Suprapubic skin (tissue), 4 donors: ENCODE measurements around the gene HCN4. TPM values are rescaled to one million over a fixed set of nuclear protein-coding genes. Genes with fewer than 3 reads are reported as not detected.

Experiments used
- DNase-seq, 2 donors: peaks; one replicate each; pipeline ENCODE4 v3.0.0-alpha.2; 2019; ENCODE audit warnings: low spot score in 2 of 2
- H3K27ac ChIP-seq: fragments of 200-600 bp; sonication (generic); one replicate; pipeline ENCODE4 v1.5.1; 2019
- H3K27me3 ChIP-seq: fragments of 200-600 bp; sonication (generic); one replicate; pipeline ENCODE4 v1.5.1; 2019
- H3K36me3 ChIP-seq: fragments of 200-600 bp; sonication (generic); one replicate; pipeline ENCODE4 v1.5.1; 2019
- H3K4me1 ChIP-seq: fragments of 200-600 bp; sonication (generic); one replicate; pipeline ENCODE4 v1.5.1; 2019
- H3K4me3 ChIP-seq: fragments of 200-600 bp; sonication (generic); one replicate; pipeline ENCODE4 v1.5.1; 2019; ENCODE audit warnings: mild to moderate bottlenecking
- H3K9me3 ChIP-seq: fragments of 200-600 bp; sonication (generic); one replicate; pipeline ENCODE4 v1.5.1; 2019
- CTCF ChIP-seq, 2 donors: fragments of 200-600 bp in 1 of 2; fragments of 450-650 bp in 1 of 2; sonication (generic) in 1 of 2; IDR thresholded peaks; one replicate each; pipeline ENCODE4 v1.5.1; 2016 to 2019; ENCODE audit warnings: antibody characterized with exemption in 2 of 2, mild to moderate bottlenecking in 1 of 2, moderate library complexity in 1 of 2
- EP300 ChIP-seq: sonication (generic); formaldehyde crosslinking; IDR thresholded peaks from one replicate; pipeline ENCODE4 v1.6.1; 2017; ENCODE audit warnings: antibody characterized with exemption
- POLR2A ChIP-seq, 2 donors: fragments of 450-650 bp; IDR thresholded peaks; one replicate each; pipeline ENCODE4 v1.6.1; 2017; ENCODE audit warnings: antibody characterized with exemption in 2 of 2, mild to moderate bottlenecking in 2 of 2, moderate library complexity in 2 of 2
- POLR2AphosphoS5 ChIP-seq, 3 donors: sonication (generic); formaldehyde crosslinking; IDR thresholded peaks; one replicate each; pipeline ENCODE4 v1.6.1; 2017; ENCODE audit warnings: antibody characterized with exemption in 3 of 3
- WGBS: methylation state at CpG from one replicate; pipeline ENCODE4 v1.1.5; 2018; 5-methylcytosine and 5-hydroxymethylcytosine counted together
- total RNA-seq, 4 donors: library from RNA; depleted of rRNA; stranded (reverse); fragments of >200 nt; gene quantifications; one replicate each; pipeline ENCODE4 v1.1.0, GENCODE V29; 2016

HCN4 gene
- total RNA-seq, 4 donors from 2014 or later: 0.17 TPM; not detected in 3

DNA sequence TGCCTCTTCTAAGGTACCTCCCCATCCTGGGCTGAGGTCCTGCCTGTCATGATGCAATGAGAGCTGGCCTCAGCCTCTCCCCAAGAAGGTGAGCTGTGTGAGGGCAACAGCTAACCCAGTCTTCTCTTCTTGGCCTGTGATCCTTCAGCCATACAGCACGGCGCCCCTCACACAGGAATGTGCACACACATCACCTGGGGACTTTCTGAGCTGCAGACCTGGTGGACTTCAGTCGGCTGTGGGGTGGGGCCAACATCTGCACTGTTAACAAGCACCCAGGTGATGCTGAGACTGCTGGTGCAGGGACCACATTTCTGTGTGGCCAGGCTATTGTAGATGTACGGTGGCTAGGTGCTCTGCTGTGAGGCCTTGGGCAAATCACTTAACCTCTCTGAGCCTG lies 14.5 kb downstream of the HCN4 start:
- no peaks in the 10 kb centered on the region for H3K4me1 ChIP-seq
- H3K27me3 ChIP-seq: peaks cover 37% of the 10 kb centered on the region
- H3K4me3 ChIP-seq: no peak overlapping the region
- no peak for TF ChIP-seq CTCF (IDR thresholded peaks at IDR 0.05)
- 85% methylated on average over 4 of the region's 4 CpGs for WGBS
- no peaks in the 10 kb centered on the region for H3K36me3 ChIP-seq
- H3K9me3 ChIP-seq: no peaks in the 10 kb centered on the region
- no peak for DNase-seq
- H3K27ac ChIP-seq: no peak overlapping the region

DNA sequence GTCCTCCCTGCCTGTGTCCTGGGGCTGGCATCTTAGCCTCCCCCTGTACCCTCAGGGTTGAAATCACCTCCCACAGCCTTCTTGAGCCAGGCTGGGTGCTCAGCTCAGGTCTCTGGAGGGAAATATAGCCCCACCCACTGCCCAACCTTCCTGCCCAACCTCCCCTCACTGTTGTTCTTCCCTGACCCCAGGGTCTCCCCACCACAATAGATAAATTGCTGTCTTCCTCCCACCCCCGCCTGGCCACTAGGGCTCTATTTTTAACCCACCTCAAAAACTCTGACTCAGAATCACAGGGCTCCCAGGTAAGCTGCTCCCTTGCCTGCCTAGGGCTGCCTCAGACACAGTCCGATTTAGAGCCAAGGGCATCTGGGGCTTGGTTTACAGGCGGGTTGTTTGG lies 15.0 kb downstream of the HCN4 start:
- no peak for DNase-seq

DNA sequence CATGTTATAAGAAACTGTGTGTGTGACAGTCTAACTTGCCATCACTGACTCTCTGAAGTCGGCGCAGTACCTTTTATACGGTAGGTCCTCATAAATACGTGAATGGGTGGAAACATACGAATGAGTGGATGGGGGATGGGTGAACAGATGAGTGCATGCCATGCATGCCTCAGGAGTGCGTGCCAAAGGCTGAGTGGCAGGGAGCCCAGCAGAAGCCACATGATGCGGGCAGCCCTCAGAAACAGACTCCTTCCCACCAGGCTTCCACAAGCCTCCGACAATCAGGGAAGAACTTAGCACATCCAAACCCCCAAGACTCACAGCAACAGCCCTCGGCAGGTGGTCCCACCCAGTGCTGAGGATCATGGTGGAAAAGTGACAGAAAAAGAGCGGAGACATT lies 16.7 kb downstream of the HCN4 start:
- Histone ChIP-seq H3K4me1 (no peaks in the 10 kb centered on the region), H3K27me3 (peaks cover 34% of the 10 kb centered on the region), H3K36me3 (no peaks in the 10 kb centered on the region), H3K9me3 (no peaks in the 10 kb centered on the region), H3K4me3 (no peak overlapping the region), H3K27ac (no peak overlapping the region)
- no peak for TF ChIP-seq POLR2AphosphoS5 (IDR thresholded peaks at IDR 0.05)
- 70% methylated on average over 10 of the region's 10 CpGs for WGBS
- no peak for DNase-seq

More for the DNA sequence above, 15.0 kb downstream of the HCN4 start:
- Histone ChIP-seq H3K9me3 (no peaks in the 10 kb centered on the region), H3K27me3 (peaks cover 34% of the 10 kb centered on the region), H3K4me3 (no peak overlapping the region), H3K4me1 (no peaks in the 10 kb centered on the region), H3K36me3 (no peaks in the 10 kb centered on the region), H3K27ac (no peak overlapping the region)
- no peak for TF ChIP-seq CTCF (IDR thresholded peaks at IDR 0.05)
- 58% methylated on average over 3 of the region's 3 CpGs for WGBS

GRCh38 chr15:73349191-73349590 lies 19.6 kb downstream of the HCN4 start:
- no peaks in the 10 kb centered on the region for H3K36me3 ChIP-seq
- H3K27me3 ChIP-seq: peaks cover 43% of the 10 kb centered on the region
- no peaks in the 10 kb centered on the region for H3K9me3 ChIP-seq
- no peak overlapping the region for H3K4me3 ChIP-seq
- H3K27ac ChIP-seq: no peak overlapping the region
- TF ChIP-seq POLR2A (IDR thresholded peaks at IDR 0.05): no peak
- TF ChIP-seq EP300: no peak
- no peak for TF ChIP-seq CTCF (IDR thresholded peaks at IDR 0.05)
- DNase-seq: no peak
- no peaks in the 10 kb centered on the region for H3K4me1 ChIP-seq

DNA sequence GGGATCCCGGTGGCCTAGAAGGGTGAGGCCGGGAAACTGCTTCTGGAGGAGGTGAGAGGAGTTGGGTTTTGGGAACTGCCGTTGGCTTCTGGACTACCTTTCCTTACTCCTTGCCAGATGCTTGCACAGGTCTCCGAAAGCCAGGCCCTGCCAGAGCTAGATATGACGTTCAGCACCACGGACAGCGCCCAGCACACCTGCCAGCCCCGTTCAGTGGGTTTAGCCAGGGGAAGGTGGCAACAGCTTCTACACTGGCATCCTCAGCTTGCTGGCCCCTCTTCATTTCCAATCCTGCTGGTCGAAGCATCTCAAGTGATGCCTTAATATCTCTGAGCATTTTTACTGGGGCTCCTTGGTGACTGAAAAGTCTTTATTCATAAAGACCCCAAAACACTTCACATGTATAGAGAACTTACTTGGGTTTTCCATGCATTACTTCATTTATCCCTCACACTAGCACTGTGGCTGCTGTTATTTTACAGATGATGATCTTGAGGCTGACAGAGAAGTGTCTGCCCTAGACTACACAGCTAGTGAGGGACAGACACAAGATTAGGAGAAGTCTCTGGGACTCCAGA lies 21.9 kb downstream of the HCN4 start:
- peaks cover 35% of the 10 kb centered on the region for H3K27me3 ChIP-seq
- no peak overlapping the region for H3K27ac ChIP-seq
- no peak for DNase-seq
- no peak overlapping the region for H3K4me3 ChIP-seq
- H3K36me3 ChIP-seq: no peaks in the 10 kb centered on the region
- 29% methylated on average over 8 of the region's 9 CpGs for WGBS
- no peaks in the 10 kb centered on the region for H3K4me1 ChIP-seq
- TF ChIP-seq CTCF (IDR thresholded peaks at IDR 0.05) (no peak), EP300 (no peak), POLR2AphosphoS5 (IDR thresholded peaks at IDR 0.05) (no peak), POLR2A (IDR thresholded peaks at IDR 0.05) (no peak)
- H3K9me3 ChIP-seq: no peaks in the 10 kb centered on the region

DNA sequence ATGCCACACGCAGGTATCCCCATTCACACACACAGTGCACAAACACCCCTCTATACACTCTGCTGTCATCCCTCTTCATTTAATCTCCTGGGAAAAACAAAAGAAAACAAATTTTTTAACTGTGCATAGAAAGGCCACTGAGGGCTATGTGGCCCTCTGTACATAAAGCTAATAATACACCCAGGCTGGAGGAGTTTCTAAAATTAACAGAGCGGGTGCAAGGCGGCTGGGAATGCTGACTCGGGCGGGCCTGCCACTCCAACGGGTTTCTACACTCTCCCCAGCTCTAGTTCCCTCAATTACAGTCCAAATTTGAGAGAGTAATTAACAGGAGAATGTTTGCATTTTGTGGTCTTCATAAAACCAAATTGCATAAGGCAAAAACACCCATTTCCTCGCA lies 23.1 kb downstream of the HCN4 start:
- DNase-seq: no peak

More for the DNA sequence above, 23.1 kb downstream of the HCN4 start:
- H3K27me3 ChIP-seq: peaks cover 35% of the 10 kb centered on the region
- WGBS: 63% methylated on average over 7 of the region's 7 CpGs
- H3K4me1 ChIP-seq: no peaks in the 10 kb centered on the region
- H3K9me3 ChIP-seq: no peaks in the 10 kb centered on the region
- no peak overlapping the region for H3K27ac ChIP-seq
- no peak for TF ChIP-seq POLR2AphosphoS5 (IDR thresholded peaks at IDR 0.05)
- TF ChIP-seq POLR2A (IDR thresholded peaks at IDR 0.05): no peak
- H3K4me3 ChIP-seq: no peak overlapping the region
- no peaks in the 10 kb centered on the region for H3K36me3 ChIP-seq
